ENCODE results near the gene CEPT1. TPM values are rescaled to one million over a fixed set of nuclear protein-coding genes. Genes with fewer than 3 reads are reported as not detected.
A peak's percentile ranks its signal among the peaks of the same experiment; 100 is the strongest.

CEPT1 gene
- total RNA-seq, 1 experiment from 2014 or later: 29.3 TPM

DNA sequence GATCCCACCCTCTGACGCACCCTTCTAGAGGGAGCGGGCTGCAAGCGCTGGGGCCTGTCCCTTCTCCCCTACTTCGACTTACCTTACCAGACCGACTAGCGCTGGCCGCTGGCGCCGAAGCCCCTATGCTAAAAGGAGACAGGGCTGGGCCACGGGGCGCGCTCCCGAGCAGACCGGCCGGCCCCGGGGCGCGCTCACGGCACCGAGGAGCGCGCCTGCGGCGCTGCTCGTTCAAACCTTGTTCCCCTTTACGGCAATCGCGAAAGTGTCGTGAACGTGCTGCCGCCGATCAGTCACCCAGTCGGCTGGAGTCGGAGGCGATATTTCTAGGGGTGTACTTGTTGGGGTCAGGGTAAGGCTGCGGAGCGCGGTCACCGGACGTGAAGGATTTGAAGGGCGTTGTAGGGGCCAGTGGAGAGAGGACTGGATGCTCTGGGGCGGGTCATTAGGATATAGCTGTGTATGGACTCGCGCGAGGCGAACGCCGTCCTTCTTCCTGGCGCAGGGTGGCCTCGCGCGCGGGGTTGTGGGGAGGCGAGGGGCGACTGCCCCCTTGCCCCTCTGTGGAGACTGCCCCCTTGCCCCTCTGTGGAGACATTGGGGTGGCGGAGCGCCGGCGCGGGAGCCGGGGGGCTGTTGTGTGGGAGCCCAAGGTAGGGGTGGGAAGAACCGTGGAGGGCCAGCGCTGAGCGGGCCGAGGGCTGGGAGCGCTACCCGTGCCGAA lies at the start of gene CEPT1, which contains the start of gene DRAM2 (continued):
- TF ChIP-seq FOXK1 (CRISPR knock-in tag; IDR thresholded peaks at IDR 0.05) (peak; percentile 9; the same call in 1 of the 2 replicates), NFYB (CRISPR knock-in tag; conservative IDR thresholded peaks at IDR 0.05; ENCODE audit: low read depth) (no peak), ZNF317 (CRISPR knock-in tag; IDR thresholded peaks at IDR 0.05; ENCODE audit: borderline replicate concordance, low read depth) (no peak), ZBTB21 (CRISPR knock-in tag; IDR thresholded peaks at IDR 0.05; ENCODE audit: borderline replicate concordance) (no peak), ZNF138 (CRISPR knock-in tag; conservative IDR thresholded peaks at IDR 0.05) (no peak), NR2C2 (CRISPR knock-in tag; IDR thresholded peaks at IDR 0.05) (no peak), ZNF263 (CRISPR knock-in tag; IDR thresholded peaks at IDR 0.05; ENCODE audit: low read depth) (no peak), NR1H2 (CRISPR knock-in tag; IDR thresholded peaks at IDR 0.05) (no peak), ATF1 (CRISPR knock-in tag; IDR thresholded peaks at IDR 0.05) (no peak), ZNF219 (CRISPR knock-in tag; IDR thresholded peaks at IDR 0.05; ENCODE audit: borderline replicate concordance) (no peak), GRHL2 (CRISPR knock-in tag; IDR thresholded peaks at IDR 0.05; ENCODE audit: insufficient replicate concordance, severe bottlenecking) (no peak), RELA (CRISPR knock-in tag; IDR thresholded peaks at IDR 0.05; ENCODE audit: borderline replicate concordance) (no peak), RORB (CRISPR knock-in tag; IDR thresholded peaks at IDR 0.05) (no peak), JAZF1 (CRISPR knock-in tag; IDR thresholded peaks at IDR 0.05) (no peak), TEAD1 (CRISPR knock-in tag; IDR thresholded peaks at IDR 0.05) (no peak; the same call in 1 of the 2 replicates), ZNF232 (CRISPR knock-in tag; IDR thresholded peaks at IDR 0.05) (0 out of 2 replicates have a peak, but pooled peaks have one; percentile 67), MYBL2 (CRISPR knock-in tag; IDR thresholded peaks at IDR 0.05) (no peak; the same call in none of the 2 replicates), SMAD4 (CRISPR knock-in tag; IDR thresholded peaks at IDR 0.05) (no peak), CBFB (CRISPR knock-in tag; IDR thresholded peaks at IDR 0.05; ENCODE audit: low read depth) (no peak), FOXJ3 (CRISPR knock-in tag; IDR thresholded peaks at IDR 0.05; ENCODE audit: borderline replicate concordance) (no peak), GTF2I (CRISPR knock-in tag; conservative IDR thresholded peaks at IDR 0.05) (no peak), GABPB1 (CRISPR knock-in tag; IDR thresholded peaks at IDR 0.05) (peak; percentile 35; the same call in 1 of the 2 replicates), ZNF121 (CRISPR knock-in tag; IDR thresholded peaks at IDR 0.05) (peak; percentile 68), TP53 (CRISPR knock-in tag; IDR thresholded peaks at IDR 0.05) (no peak), ZNF396 (CRISPR knock-in tag; IDR thresholded peaks at IDR 0.05; ENCODE audit: borderline replicate concordance) (no peak)
- TF ChIP-seq, protein P1, sequence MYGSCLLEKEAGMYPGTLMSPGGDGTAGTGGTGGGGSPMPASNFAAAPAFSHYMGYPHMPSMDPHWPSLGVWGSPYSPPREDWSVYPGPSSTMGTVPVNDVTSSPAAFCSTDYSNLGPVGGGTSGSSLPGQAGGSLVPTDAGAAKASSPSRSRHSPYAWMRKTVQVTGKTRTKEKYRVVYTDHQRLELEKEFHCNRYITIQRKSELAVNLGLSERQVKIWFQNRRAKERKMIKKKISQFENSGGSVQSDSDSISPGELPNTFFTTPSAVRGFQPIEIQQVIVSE (CRISPR knock-in tag; IDR thresholded peaks at IDR 0.05; ENCODE audit: borderline replicate concordance): no peak
- TF ChIP-seq, protein P2, sequence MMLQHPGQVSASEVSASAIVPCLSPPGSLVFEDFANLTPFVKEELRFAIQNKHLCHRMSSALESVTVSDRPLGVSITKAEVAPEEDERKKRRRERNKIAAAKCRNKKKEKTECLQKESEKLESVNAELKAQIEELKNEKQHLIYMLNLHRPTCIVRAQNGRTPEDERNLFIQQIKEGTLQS (CRISPR knock-in tag; conservative IDR thresholded peaks at IDR 0.05): no peak
- TF ChIP-seq, protein P3, sequence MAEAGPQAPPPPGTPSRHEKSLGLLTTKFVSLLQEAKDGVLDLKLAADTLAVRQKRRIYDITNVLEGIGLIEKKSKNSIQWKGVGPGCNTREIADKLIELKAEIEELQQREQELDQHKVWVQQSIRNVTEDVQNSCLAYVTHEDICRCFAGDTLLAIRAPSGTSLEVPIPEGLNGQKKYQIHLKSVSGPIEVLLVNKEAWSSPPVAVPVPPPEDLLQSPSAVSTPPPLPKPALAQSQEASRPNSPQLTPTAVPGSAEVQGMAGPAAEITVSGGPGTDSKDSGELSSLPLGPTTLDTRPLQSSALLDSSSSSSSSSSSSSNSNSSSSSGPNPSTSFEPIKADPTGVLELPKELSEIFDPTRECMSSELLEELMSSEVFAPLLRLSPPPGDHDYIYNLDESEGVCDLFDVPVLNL (CRISPR knock-in tag; IDR thresholded peaks at IDR 0.05; ENCODE audit: borderline replicate concordance, low read depth): no peak
- TF ChIP-seq, protein P4, sequence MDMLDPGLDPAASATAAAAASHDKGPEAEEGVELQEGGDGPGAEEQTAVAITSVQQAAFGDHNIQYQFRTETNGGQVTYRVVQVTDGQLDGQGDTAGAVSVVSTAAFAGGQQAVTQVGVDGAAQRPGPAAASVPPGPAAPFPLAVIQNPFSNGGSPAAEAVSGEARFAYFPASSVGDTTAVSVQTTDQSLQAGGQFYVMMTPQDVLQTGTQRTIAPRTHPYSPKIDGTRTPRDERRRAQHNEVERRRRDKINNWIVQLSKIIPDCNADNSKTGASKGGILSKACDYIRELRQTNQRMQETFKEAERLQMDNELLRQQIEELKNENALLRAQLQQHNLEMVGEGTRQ (CRISPR knock-in tag; IDR thresholded peaks at IDR 0.05): no peak
- TF ChIP-seq, protein P5, sequence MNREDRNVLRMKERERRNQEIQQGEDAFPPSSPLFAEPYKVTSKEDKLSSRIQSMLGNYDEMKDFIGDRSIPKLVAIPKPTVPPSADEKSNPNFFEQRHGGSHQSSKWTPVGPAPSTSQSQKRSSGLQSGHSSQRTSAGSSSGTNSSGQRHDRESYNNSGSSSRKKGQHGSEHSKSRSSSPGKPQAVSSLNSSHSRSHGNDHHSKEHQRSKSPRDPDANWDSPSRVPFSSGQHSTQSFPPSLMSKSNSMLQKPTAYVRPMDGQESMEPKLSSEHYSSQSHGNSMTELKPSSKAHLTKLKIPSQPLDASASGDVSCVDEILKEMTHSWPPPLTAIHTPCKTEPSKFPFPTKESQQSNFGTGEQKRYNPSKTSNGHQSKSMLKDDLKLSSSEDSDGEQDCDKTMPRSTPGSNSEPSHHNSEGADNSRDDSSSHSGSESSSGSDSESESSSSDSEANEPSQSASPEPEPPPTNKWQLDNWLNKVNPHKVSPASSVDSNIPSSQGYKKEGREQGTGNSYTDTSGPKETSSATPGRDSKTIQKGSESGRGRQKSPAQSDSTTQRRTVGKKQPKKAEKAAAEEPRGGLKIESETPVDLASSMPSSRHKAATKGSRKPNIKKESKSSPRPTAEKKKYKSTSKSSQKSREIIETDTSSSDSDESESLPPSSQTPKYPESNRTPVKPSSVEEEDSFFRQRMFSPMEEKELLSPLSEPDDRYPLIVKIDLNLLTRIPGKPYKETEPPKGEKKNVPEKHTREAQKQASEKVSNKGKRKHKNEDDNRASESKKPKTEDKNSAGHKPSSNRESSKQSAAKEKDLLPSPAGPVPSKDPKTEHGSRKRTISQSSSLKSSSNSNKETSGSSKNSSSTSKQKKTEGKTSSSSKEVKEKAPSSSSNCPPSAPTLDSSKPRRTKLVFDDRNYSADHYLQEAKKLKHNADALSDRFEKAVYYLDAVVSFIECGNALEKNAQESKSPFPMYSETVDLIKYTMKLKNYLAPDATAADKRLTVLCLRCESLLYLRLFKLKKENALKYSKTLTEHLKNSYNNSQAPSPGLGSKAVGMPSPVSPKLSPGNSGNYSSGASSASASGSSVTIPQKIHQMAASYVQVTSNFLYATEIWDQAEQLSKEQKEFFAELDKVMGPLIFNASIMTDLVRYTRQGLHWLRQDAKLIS (CRISPR knock-in tag; IDR thresholded peaks at IDR 0.05; ENCODE audit: borderline replicate concordance): no peak
- TF ChIP-seq, protein P6, sequence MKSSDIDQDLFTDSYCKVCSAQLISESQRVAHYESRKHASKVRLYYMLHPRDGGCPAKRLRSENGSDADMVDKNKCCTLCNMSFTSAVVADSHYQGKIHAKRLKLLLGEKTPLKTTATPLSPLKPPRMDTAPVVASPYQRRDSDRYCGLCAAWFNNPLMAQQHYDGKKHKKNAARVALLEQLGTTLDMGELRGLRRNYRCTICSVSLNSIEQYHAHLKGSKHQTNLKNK (CRISPR knock-in tag; IDR thresholded peaks at IDR 0.05): no peak
- TF ChIP-seq, protein P7, sequence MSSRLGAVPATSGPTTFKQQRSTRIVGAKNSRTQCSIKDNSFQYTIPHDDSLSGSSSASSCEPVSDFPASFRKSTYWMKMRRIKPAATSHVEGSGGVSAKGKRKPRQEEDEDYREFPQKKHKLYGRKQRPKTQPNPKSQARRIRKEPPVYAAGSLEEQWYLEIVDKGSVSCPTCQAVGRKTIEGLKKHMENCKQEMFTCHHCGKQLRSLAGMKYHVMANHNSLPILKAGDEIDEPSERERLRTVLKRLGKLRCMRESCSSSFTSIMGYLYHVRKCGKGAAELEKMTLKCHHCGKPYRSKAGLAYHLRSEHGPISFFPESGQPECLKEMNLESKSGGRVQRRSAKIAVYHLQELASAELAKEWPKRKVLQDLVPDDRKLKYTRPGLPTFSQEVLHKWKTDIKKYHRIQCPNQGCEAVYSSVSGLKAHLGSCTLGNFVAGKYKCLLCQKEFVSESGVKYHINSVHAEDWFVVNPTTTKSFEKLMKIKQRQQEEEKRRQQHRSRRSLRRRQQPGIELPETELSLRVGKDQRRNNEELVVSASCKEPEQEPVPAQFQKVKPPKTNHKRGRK (CRISPR knock-in tag; IDR thresholded peaks at IDR 0.05; ENCODE audit: borderline replicate concordance): no peak
